HFF-Myc (cell line): ENCODE data around the gene SH3BGRL3.
A peak's percentile ranks its signal among the peaks of the same experiment; 100 is the strongest.

Experiments used
- DNase-seq: peaks from one replicate; pipeline ENCODE4 v3.0.0-alpha.2; 2011; ENCODE audit warnings: low read depth; ENCODE audit errors: extremely low read depth
- H3K4me3 ChIP-seq: replicated peaks from 2 replicates; pipeline ENCODE4 v1.5.1; 2011; ENCODE audit warnings: low read depth, mild to moderate bottlenecking, control low read depth, low read length
- CTCF ChIP-seq: IDR thresholded peaks from 2 replicates; pipeline ENCODE4 v1.5.1; 2012; ENCODE audit warnings: mild to moderate bottlenecking, low read depth, low read length, control low read depth; ENCODE audit errors: missing control alignments

Gene SH3BGRL3

GRCh38 chr1:26282401-26282918 lies 2.6 kb downstream of the SH3BGRL3 start:
- no peak for DNase-seq
- no peak overlapping the region; the same call in 1 of the 2 replicates for H3K4me3 ChIP-seq
- no peak for TF ChIP-seq CTCF

- no peak overlapping the region for H3K4me3 ChIP-seq
- no peak for TF ChIP-seq CTCF
- no peak for DNase-seq
Measured at GRCh38 chr1:26283279-26283853, 3.5 kb downstream of the SH3BGRL3 start.

DNA sequence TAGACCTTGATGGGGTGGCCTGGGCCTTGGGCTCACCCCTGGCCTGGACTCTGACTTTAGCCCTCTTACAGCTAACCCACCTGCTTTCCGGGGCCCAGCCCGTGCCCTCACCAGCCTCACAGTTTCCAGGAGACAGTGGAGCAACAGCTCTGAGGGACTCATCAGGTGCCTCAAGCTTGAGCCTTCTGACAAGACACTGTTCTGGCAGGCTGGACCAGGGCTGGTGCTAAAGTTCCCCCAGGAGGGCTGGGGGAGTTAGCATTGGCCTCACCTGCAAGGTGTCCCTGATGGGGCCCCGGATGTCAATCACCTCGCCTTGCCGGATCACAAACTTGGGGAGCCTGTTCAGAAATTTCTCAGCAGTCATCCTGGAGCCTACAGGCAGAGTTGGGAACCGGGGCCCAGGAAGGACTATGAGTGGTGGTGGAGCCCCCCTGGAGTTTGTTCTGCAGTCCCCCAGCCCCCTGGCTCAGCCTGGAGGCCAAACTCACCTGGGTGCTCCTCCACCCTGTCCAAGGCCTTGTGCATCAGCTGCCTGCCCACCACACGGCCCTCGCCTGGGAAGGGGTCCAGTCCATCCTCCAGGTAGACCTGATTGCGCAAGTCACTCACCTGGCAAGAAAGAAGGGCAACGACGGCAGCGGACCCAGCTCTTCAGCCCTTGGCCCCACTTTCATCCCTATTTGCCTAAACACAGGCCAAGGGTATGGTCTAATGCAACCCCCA lies 4.1 kb downstream of the SH3BGRL3 start:
- no peak for DNase-seq
- H3K4me3 ChIP-seq: no peak overlapping the region
- TF ChIP-seq CTCF: no peak

DNA sequence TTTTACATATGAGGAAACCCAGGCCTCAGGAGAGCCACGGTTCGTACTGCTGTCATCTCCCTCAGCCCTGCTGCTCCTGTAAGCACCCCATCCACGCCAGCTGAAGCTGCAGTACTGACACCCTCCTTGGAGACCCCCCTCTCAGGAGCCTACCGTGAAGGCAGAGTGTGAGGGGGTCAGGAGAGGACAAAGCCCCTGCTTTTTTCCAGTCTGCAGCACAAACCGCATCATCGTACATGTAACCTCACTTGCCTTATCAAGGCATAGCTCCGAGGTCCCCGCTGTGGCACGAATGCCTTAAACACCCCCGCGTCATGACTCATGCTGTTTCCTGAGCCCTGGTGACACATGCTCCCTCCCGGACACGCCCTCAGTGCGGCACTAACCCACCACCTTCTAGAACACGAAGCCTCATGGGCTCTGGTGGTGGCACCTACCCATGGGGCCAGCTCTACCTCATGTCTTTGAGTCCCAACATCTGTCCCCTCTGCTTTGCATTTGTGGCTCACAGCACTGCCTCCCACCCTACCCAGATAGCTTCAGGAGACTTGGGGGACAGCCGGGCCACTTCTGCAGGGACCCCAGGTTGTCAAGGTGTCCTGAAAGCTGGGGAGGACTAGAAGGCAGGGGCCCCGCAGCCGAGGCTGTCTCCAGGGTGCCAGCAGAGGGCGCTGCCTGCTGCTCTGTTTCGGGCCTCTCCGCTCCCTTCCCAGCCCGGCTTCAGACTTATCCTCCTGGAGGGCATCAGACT lies 4.9 kb downstream of the SH3BGRL3 start:
- DNase-seq: peak; percentile 87
- peak; percentile 79 for TF ChIP-seq CTCF
- no peak overlapping the region for H3K4me3 ChIP-seq

DNA sequence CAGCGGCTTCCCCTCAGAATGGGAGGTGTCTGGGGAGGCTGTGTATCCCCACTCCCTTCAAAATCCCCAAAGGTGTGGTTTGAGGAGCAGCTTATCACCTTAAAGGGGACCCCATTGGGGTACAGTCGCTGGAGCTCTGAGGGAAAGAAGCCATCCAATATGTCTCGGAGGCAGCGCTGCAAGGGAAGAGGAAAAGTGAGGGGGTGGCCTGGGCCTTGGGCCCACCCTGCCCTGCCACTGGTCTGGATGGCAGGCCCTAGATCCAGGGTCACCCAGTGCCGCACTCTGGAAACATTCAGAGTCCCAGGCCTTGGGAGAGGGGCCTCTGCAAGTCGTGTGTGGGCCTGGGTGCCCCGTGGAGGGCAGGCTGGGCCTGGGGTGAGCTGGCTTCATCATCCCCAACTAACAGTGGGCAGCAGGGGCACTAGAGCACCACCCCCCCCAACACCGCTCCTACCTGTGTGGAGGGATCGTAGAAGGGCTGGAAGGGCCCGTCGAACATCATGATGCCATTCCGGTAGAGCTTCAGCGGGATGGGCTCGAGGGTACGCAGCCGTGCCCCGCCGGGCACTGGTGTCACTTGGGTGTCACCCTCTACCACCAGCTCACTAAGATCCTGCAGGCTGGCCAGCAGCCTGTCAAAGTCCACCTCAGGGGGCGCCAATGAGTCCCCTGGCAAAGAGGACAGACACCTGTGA lies 5.6 kb downstream of the SH3BGRL3 start:
- DNase-seq: no peak
- peak; percentile 51 for TF ChIP-seq CTCF
- H3K4me3 ChIP-seq: no peak overlapping the region

GRCh38 chr1:26286064-26286416 lies 6.2 kb downstream of the SH3BGRL3 start:
- TF ChIP-seq CTCF: no peak
- DNase-seq: no peak
- H3K4me3 ChIP-seq: no peak overlapping the region
